Upper lobe of right lung (tissue), 1 donor: ENCODE data around the gene LPP. TPM values are rescaled to one million over a fixed set of nuclear protein-coding genes. Genes with fewer than 3 reads are reported as not detected.

ENCODE experiments used
- ATAC-seq: fragments of 200-7000 bp; cut with Tn5 transposase; one replicate; pipeline ENCODE4 v1.9.1; 2020; ENCODE audit warnings: mild to moderate bottlenecking, moderate library complexity
- DNase-seq: peaks from one replicate; pipeline ENCODE4 v3.0.0-alpha.2; 2020
- H3K27ac ChIP-seq: fragments of 200-600 bp; one replicate; pipeline ENCODE4 v1.8.0; 2022
- H3K27me3 ChIP-seq: fragments of 200-600 bp; one replicate; pipeline ENCODE4 v1.8.0; 2022; ENCODE audit warnings: mild to moderate bottlenecking
- H3K36me3 ChIP-seq: fragments of 200-600 bp; one replicate; pipeline ENCODE4 v1.8.0; 2022
- H3K4me1 ChIP-seq: fragments of 200-600 bp; one replicate; pipeline ENCODE4 v1.8.0; 2022
- H3K4me3 ChIP-seq: fragments of 200-600 bp; one replicate; pipeline ENCODE4 v1.8.0; 2022; ENCODE audit warnings: mild to moderate bottlenecking
- H3K9me3 ChIP-seq: fragments of 200-600 bp; one replicate; pipeline ENCODE4 v1.8.0; 2022
- CTCF ChIP-seq: fragments of 200-600 bp; IDR thresholded peaks from one replicate; pipeline ENCODE4 v1.8.0; 2022; ENCODE audit warnings: antibody characterized with exemption
- intact Hi-C: fragments of 100-400 bp; cut with DNase I; formaldehyde crosslinking; loops from one replicate; pipeline ENCODE4 v1.11.0; 2022
- total RNA-seq: library from RNA; stranded (reverse); fragmentation: NEBNext Ultra II Directional; extraction: Animal tissue kit (Norgen Biotek cat#: 25700); gene quantifications from one replicate; pipeline ENCODE4 v1.2.1, GENCODE V29; 2021
- donor health status: DM: no; HTN: yes; CAD: no; lungs with severe emphysema.

LPP gene
- total RNA-seq, 1 donor from 2014 or later = 191 TPM

- H3K4me3 ChIP-seq = no peak overlapping the region
- no peaks in the 10 kb centered on the region for H3K9me3 ChIP-seq
- H3K27me3 ChIP-seq = no peaks in the 10 kb centered on the region
- peaks cover 7% of the 10 kb centered on the region for H3K4me1 ChIP-seq
- TF ChIP-seq CTCF = no peak
- DNase-seq = no peak
- H3K36me3 ChIP-seq = no peaks in the 10 kb centered on the region
- intact Hi-C loops = no loop called here
- no peak overlapping the region for H3K27ac ChIP-seq
- ATAC-seq = no peak
Measured at GRCh38 chr3:188227442-188227841, 73.5 kb downstream of the LPP start.

- TF ChIP-seq CTCF = no peak
- DNase-seq = no peak
Measured at GRCh38 chr3:188229177-188229576, 75.2 kb downstream of the LPP start.

GRCh38 chr3:188229726-188230125, 75.8 kb downstream of the LPP start:
- Histone ChIP-seq H3K4me1 (peaks cover 7% of the 10 kb centered on the region), H3K9me3 (no peaks in the 10 kb centered on the region), H3K36me3 (no peaks in the 10 kb centered on the region), H3K27me3 (no peaks in the 10 kb centered on the region), H3K27ac (no peak overlapping the region), H3K4me3 (no peak overlapping the region)
- TF ChIP-seq CTCF = no peak
- ATAC-seq = no peak
- intact Hi-C loops = no loop called here
- no peak for DNase-seq

More at GRCh38 chr3:188229177-188229576, 75.2 kb downstream of the LPP start:
- no peak for ATAC-seq
- H3K4me3 ChIP-seq = no peak overlapping the region
- H3K27ac ChIP-seq = no peak overlapping the region
- H3K27me3 ChIP-seq = no peaks in the 10 kb centered on the region
- peaks cover 7% of the 10 kb centered on the region for H3K4me1 ChIP-seq
- H3K36me3 ChIP-seq = no peaks in the 10 kb centered on the region
- intact Hi-C loops = no loop called here
- H3K9me3 ChIP-seq = no peaks in the 10 kb centered on the region

- intact Hi-C loops = no loop called here
- no peak overlapping the region for H3K4me3 ChIP-seq
- DNase-seq (no peak), ATAC-seq (no peak)
- H3K36me3 ChIP-seq = no peaks in the 10 kb centered on the region
- H3K27ac ChIP-seq = no peak overlapping the region
- TF ChIP-seq CTCF = no peak
- H3K4me1 ChIP-seq = peaks cover 7% of the 10 kb centered on the region
- H3K27me3 ChIP-seq = no peaks in the 10 kb centered on the region
- H3K9me3 ChIP-seq = no peaks in the 10 kb centered on the region
Measured at GRCh38 chr3:188230962-188231361, 77.0 kb downstream of the LPP start.

GRCh38 chr3:188231456-188231855, 77.5 kb downstream of the LPP start:
- peaks cover 7% of the 10 kb centered on the region for H3K4me1 ChIP-seq
- ATAC-seq (no peak), DNase-seq (no peak)
- intact Hi-C loops = no loop called here
- no peak overlapping the region for H3K4me3 ChIP-seq
- no peaks in the 10 kb centered on the region for H3K27me3 ChIP-seq
- H3K9me3 ChIP-seq = no peaks in the 10 kb centered on the region
- no peak for TF ChIP-seq CTCF
- no peak overlapping the region for H3K27ac ChIP-seq
- no peaks in the 10 kb centered on the region for H3K36me3 ChIP-seq

GRCh38 chr3:188232656-188233055, 78.7 kb downstream of the LPP start:
- Histone ChIP-seq H3K27ac (no peak overlapping the region), H3K4me1 (peaks cover 7% of the 10 kb centered on the region), H3K9me3 (no peaks in the 10 kb centered on the region), H3K4me3 (no peak overlapping the region), H3K27me3 (no peaks in the 10 kb centered on the region), H3K36me3 (no peaks in the 10 kb centered on the region)
- DNase-seq (no peak), ATAC-seq (peak; percentile 72)
- no peak for TF ChIP-seq CTCF
- intact Hi-C loops = no loop called here
